ENCODE results near the gene ATF7. TPM values are rescaled to one million over a fixed set of nuclear protein-coding genes. Genes with fewer than 3 reads are reported as not detected.

Gene ATF7
- total and polyA plus RNA-seq, 2 of the 4 experiments (the other 2 are of a cell fraction), result 7.0 to 16.3 TPM

- Histone ChIP-seq H4K8ac (ENCODE audit: low read depth in 2 of 2, low read length in 2 of 2) (no peak overlapping the region), H3K4me2 (ENCODE audit: low read depth, low read length) (no peak overlapping the region), H3K56ac (ENCODE audit: extremely low read depth, insufficient read depth, low read length) (no peak overlapping the region), H3K9me3 (ENCODE audit: control insufficient read depth, insufficient read depth, low read length) (no peaks in the 10 kb centered on the region), H3K36me3 (ENCODE audit: control insufficient read depth, insufficient read depth, low read length) (peaks cover 83% of the 10 kb centered on the region), H3K27me3 (ENCODE audit: control insufficient read depth, insufficient read depth, low read length) (no peaks in the 10 kb centered on the region), H3K18ac (ENCODE audit: low read depth, low read length) (no peak overlapping the region), H4K5ac (ENCODE audit: low read depth, low read length) (no peak overlapping the region), H4K20me1 (ENCODE audit: insufficient read depth, low read length) (peaks cover 79% of the 10 kb centered on the region), H2BK5ac (ENCODE audit: low read depth, low read length, poor library complexity, severe bottlenecking) (no peak overlapping the region), H3K4ac (ENCODE audit: low read depth, low read length) (no peak overlapping the region), H3K79me1 (ENCODE audit: low read depth in 1 of 2, low read length in 2 of 2) (peaks cover 32 to 73% of the 10 kb centered on the region in 2 experiments), H3K23ac (ENCODE audit: low read depth, low read length) (no peak overlapping the region), H2AK9ac (replicated peaks; ENCODE audit: low read depth, low read length, poor library complexity) (no peak overlapping the region), H2AK5ac (ENCODE audit: low read depth, low read length) (no peak overlapping the region), H3K14ac (replicated peaks; ENCODE audit: low read depth, low read length) (no peak overlapping the region), H2AFZ (replicated peaks; ENCODE audit: low read length, poor library complexity) (no peak overlapping the region), H4K91ac (ENCODE audit: insufficient read depth, low read depth, low read length) (no peak overlapping the region), H2BK15ac (ENCODE audit: low read depth, low read length) (no peak overlapping the region), H2BK120ac (ENCODE audit: low read depth, low read length) (no peak overlapping the region), H3K27ac (ENCODE audit: insufficient read depth, low read length) (no peak overlapping the region), H3K9me1 (ENCODE audit: insufficient read depth, low read length) (no peaks in the 10 kb centered on the region; the same call in 1 of the 2 replicates), H3K4me3 (ENCODE audit: insufficient read depth, low read depth, low read length) (no peak overlapping the region), H2BK20ac (ENCODE audit: low read depth, low read length) (no peak overlapping the region), H3K9ac (ENCODE audit: low read depth, low read length) (no peak overlapping the region), H3K4me1 (ENCODE audit: control insufficient read depth, insufficient read depth, low read length) (peaks cover 5% of the 10 kb centered on the region; the same call in 1 of the 2 replicates)
- intact Hi-C loops (cut with micrococcal nuclease), result loop anchor here (1.0 kb wide), 1 partner anchor 10 kb away; no protein-coding TSS in a partner anchor
- WGBS, 2 experiments (ENCODE audit: extremely low coverage in 2 of 2, insufficient read length in 1 of 2), result 80% methylated on average over 1 of the region's 4 CpGs; no CpG with 5 or more reads in 1 of the 2 experiments
- POLR2A ChIA-PET (ENCODE audit: unreplicated experiment), result no interaction called here
- no TSS peak for BruUV-seq (replicated peaks)
- no peak for TF ChIP-seq RAD21 (IDR thresholded peaks at IDR 0.05; ENCODE audit: low read length)
- no peak for TF ChIP-seq RCOR1 (IDR thresholded peaks at IDR 0.05; ENCODE audit: insufficient replicate concordance, low read length)
- no peak for TF ChIP-seq USF2 (IDR thresholded peaks at IDR 0.05; ENCODE audit: low read depth, low read length)
- no peak for TF ChIP-seq ELK1 (IDR thresholded peaks at IDR 0.05; ENCODE audit: borderline replicate concordance, low read depth, low read length)
- TF ChIP-seq POLR2A (IDR thresholded peaks at IDR 0.05; ENCODE audit: low read depth, low read length), result no peak
- TF ChIP-seq MAZ (IDR thresholded peaks at IDR 0.05; ENCODE audit: borderline replicate concordance, low read depth, low read length), result no peak
- TF ChIP-seq MXI1 (IDR thresholded peaks at IDR 0.05; ENCODE audit: borderline replicate concordance, low read depth, low read length), result no peak
- no peak for TF ChIP-seq SMC3 (IDR thresholded peaks at IDR 0.05; ENCODE audit: low read depth, low read length)
- no peak for TF ChIP-seq CHD1 (IDR thresholded peaks at IDR 0.05; ENCODE audit: low read depth, low read length)
- no peak for TF ChIP-seq RFX5 (IDR thresholded peaks at IDR 0.05; ENCODE audit: low read depth, low read length)
- no peak for TF ChIP-seq MAFK (IDR thresholded peaks at IDR 0.05; ENCODE audit: low read depth, low read length)
- TF ChIP-seq NFE2L2 (IDR thresholded peaks at IDR 0.05; ENCODE audit: low read depth, low read length), result no peak
- no peak for TF ChIP-seq CEBPB (IDR thresholded peaks at IDR 0.05; ENCODE audit: low read depth, low read length)
- TF ChIP-seq FOS (IDR thresholded peaks at IDR 0.05; ENCODE audit: low read depth, low read length), result no peak
- DNase-seq, result no peak
- CTCF ChIA-PET, result no interaction called here
- dilution Hi-C loops (cut with HindIII; ENCODE audit: low sequenced_read_pairs, unreplicated experiment), result no loop called here
- peak; percentile 11; the same call in 1 of the 2 replicates for ATAC-seq (ENCODE audit: low read depth)
- in situ Hi-C loops (cut with MboI; ENCODE audit: low sequenced_read_pairs), result no loop called here
Observed at GRCh38 chr12:53466640-53467039, 159.5 kb downstream of the ATF7 start.

All from IMR-90 (cell line).